LNCAP (cell line): Measurements from ENCODE around the gene GFOD1.

ENCODE experiments used
- CTCF ChIP-seq: fragments of 450-650 bp; IDR thresholded peaks from 2 replicates; pipeline ENCODE4 v1.5.1; 2017; ENCODE audit warnings: mild to moderate bottlenecking

The GFOD1 gene

GRCh38 chr6:13517116-13517515 lies 29.7 kb upstream of the GFOD1 start:
- TF ChIP-seq CTCF, result no peak

GRCh38 chr6:13515912-13516311 lies 28.5 kb upstream of the GFOD1 start:
- TF ChIP-seq CTCF, result no peak

GRCh38 chr6:13513626-13514502 lies 26.5 kb upstream of the GFOD1 start:
- no peak for TF ChIP-seq CTCF

- no peak for TF ChIP-seq CTCF
Measured at GRCh38 chr6:13512900-13513299, 25.5 kb upstream of the GFOD1 start.

- TF ChIP-seq CTCF, result no peak
Measured at GRCh38 chr6:13511913-13512717, 24.7 kb upstream of the GFOD1 start.

- TF ChIP-seq CTCF, result 0 out of 2 replicates have a peak, but pooled peaks have one; percentile 7
Measured at GRCh38 chr6:13508711-13509705, 21.6 kb upstream of the GFOD1 start.
